GM10266 (cell line): ENCODE results near the gene BCAR3.

Experiments used
- DNase-seq: peaks from one replicate; pipeline ENCODE4 v3.0.0; 2012; ENCODE audit errors: extremely low spot score
- TF ChIP-seq, protein P1 (sequence below): IDR thresholded peaks from 2 replicates; pipeline ENCODE4 v1.5.1; 2012; ENCODE audit warnings: mild to moderate bottlenecking, low read depth; ENCODE audit not compliant: control insufficient read depth, insufficient read depth; ENCODE audit errors: missing control alignments

The BCAR3 gene

DNA sequence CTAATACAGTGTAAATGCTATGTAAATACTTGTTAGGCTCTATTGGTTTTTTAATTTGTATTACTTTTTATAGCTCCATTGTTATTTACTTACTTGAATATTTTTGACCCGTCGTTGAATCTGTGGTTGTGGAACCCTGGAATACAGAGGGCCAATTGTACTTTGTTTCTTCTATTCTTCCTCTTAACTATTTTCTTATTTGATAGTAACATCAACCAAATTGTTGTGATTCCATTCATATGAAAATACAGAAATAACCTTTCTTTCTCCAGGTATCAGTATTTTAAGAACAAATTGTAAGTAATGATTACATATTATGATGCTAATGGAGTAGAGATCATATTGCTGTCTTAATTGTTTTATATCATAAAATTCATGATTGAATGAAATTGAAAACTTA lies 160.0 kb downstream of the BCAR3 start:
- TF ChIP-seq, protein P1, sequence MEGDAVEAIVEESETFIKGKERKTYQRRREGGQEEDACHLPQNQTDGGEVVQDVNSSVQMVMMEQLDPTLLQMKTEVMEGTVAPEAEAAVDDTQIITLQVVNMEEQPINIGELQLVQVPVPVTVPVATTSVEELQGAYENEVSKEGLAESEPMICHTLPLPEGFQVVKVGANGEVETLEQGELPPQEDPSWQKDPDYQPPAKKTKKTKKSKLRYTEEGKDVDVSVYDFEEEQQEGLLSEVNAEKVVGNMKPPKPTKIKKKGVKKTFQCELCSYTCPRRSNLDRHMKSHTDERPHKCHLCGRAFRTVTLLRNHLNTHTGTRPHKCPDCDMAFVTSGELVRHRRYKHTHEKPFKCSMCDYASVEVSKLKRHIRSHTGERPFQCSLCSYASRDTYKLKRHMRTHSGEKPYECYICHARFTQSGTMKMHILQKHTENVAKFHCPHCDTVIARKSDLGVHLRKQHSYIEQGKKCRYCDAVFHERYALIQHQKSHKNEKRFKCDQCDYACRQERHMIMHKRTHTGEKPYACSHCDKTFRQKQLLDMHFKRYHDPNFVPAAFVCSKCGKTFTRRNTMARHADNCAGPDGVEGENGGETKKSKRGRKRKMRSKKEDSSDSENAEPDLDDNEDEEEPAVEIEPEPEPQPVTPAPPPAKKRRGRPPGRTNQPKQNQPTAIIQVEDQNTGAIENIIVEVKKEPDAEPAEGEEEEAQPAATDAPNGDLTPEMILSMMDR = no peak
- DNase-seq = no peak

DNA sequence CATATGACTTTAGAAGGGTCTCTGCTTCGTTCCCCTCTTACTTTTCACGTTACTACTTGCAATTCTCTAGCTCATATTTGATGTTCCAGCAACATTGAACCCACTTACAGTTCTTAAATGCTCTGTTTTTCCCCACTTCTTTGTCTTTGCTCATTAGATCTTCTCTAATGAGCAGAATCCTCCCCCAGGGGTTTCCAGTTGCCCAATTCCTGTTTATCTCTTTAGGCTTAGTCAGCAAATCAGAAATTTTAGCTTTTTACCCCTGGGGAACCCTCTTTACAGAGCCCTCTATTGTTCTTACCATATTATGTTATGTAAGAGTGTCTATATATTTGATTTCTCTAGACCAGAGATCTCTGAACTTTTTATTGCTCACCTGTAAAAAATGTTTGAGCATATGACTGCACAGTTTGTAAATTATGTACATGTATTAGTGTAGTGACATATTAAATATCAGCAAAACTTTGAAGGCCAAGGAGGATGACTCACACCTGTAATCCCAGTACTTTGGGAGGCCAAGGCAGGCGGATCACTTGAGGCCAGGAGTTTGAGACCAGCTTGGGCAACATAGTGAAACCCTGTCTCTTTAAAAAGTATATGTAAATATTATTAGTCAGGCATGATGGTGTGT lies 162.3 kb downstream of the BCAR3 start:
- no peak for DNase-seq
- TF ChIP-seq, protein P1 = no peak

DNA sequence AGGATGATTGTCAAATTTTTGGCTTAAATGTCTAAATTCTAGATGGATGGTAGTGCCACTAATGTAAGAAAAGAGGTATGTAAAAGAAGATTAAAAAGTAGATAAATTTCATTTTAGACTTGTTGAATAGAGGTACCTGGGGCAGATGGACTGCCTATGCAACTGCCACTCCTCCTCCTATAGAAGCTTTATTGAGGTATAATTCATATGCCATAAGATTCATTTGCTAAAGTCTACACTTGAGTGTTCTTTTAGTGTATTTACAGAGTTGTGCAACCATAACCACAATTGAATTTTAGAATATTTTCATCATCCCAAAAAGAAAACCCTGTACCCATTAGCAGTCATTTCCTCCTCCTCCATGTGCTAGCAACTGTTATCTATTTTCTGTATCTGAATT lies 163.1 kb downstream of the BCAR3 start:
- DNase-seq = no peak
- TF ChIP-seq, protein P1 = no peak

DNA sequence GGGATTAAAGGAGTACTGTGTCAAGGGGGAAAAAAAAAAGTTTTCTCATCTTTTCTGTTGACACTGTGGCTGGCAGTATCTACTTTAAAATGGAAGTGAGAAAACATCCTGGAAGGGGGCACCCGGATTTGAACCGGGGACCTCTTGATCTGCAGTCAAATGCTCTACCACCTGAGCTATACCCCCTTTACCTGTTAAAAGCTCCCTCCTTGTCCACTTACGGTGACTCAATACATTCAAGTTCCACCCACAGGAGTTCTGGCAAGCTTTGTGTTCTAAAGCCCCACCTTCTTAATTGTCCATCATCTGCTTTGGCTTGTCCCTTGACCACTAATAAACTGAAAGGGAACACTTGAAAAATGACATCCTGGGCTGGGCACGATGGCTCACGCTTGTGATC lies 165.5 kb downstream of the BCAR3 start:
- no peak for DNase-seq
- TF ChIP-seq, protein P1 = no peak
